ENCODE measurements around the gene ELL.

The ELL gene

GRCh38 chr19:18503971-18504885 is 17.6 kb downstream of the ELL start:
- DNase-seq: no peak

GRCh38 chr19:18503337-18503970 is 18.4 kb downstream of the ELL start:
- DNase-seq: no peak

GRCh38 chr19:18502638-18503294 is 19.1 kb downstream of the ELL start:
- no peak for DNase-seq

GRCh38 chr19:18502246-18502637 is 19.6 kb downstream of the ELL start:
- DNase-seq: no peak

- DNase-seq: no peak
Measured at GRCh38 chr19:18501832-18502231, 20.0 kb downstream of the ELL start.

- no peak for DNase-seq
Measured at GRCh38 chr19:18501351-18501750, 20.5 kb downstream of the ELL start.

GRCh38 chr19:18500799-18501198 is 21.1 kb downstream of the ELL start:
- DNase-seq: no peak

- DNase-seq: no peak
Measured at GRCh38 chr19:18500376-18500775, 21.5 kb downstream of the ELL start.

- no peak for DNase-seq
Measured at GRCh38 chr19:18499055-18499775, 22.7 kb downstream of the ELL start.

- DNase-seq: no peak
Measured at GRCh38 chr19:18496980-18497256, 25.0 kb downstream of the ELL start.

- peak; percentile 86 for DNase-seq
Measured at GRCh38 chr19:18496167-18496979, 25.5 kb downstream of the ELL start.

GRCh38 chr19:18495204-18495911 is 26.5 kb downstream of the ELL start:
- no peak for DNase-seq

- peak; percentile 41 for DNase-seq
Measured at GRCh38 chr19:18494267-18494607, 27.6 kb downstream of the ELL start.

- no peak for DNase-seq
Measured at GRCh38 chr19:18493440-18494266, 28.2 kb downstream of the ELL start.

GRCh38 chr19:18491995-18492953 is 29.6 kb downstream of the ELL start:
- DNase-seq: no peak

GRCh38 chr19:18490728-18491127 is 31.1 kb downstream of the ELL start:
- DNase-seq: no peak

- no peak for DNase-seq
Measured at GRCh38 chr19:18489627-18490184, 32.2 kb downstream of the ELL start.

- no peak for DNase-seq
Measured at GRCh38 chr19:18488838-18489626, 32.8 kb downstream of the ELL start.

GRCh38 chr19:18488403-18488723 is 33.5 kb downstream of the ELL start:
- DNase-seq: no peak

Measured in activated CD4-positive, alpha-beta T cell treated with anti-CD3 and anti-CD28 coated beads, Interleukin-10, Interleukin-2, amounts not matched to agents 100 ng/mL and 50 ng/mL, durations not matched to agents 16 hours and 8 hours (primary cell).